NT2/D1 (cell line): Measurements from ENCODE around the gene AKAP13.

ENCODE experiments used
- DNase-seq: peaks from one replicate; pipeline ENCODE4 v3.0.0-alpha.2; 2011; ENCODE audit warnings: low read depth, low spot score
- H3K27me3 ChIP-seq: 2 replicates; pipeline ENCODE4 v1.6.0; 2011; ENCODE audit warnings: mild to moderate bottlenecking; ENCODE audit not compliant: insufficient read length, insufficient read depth
- H3K36me3 ChIP-seq: 2 replicates; pipeline ENCODE4 v1.6.1; 2011; ENCODE audit warnings: mild to moderate bottlenecking, low read length, mixed read lengths; ENCODE audit not compliant: insufficient read depth, insufficient read length
- H3K4me1 ChIP-seq: 2 replicates; pipeline ENCODE4 v1.5.1; 2011; ENCODE audit not compliant: insufficient read depth, insufficient read length
- H3K4me3 ChIP-seq: 2 replicates; pipeline ENCODE4 v1.5.1; 2011; ENCODE audit warnings: low read depth; ENCODE audit not compliant: insufficient read length
- H3K9ac ChIP-seq: 2 replicates; pipeline ENCODE4 v1.6.0; 2011; ENCODE audit warnings: low read depth; ENCODE audit not compliant: insufficient read length
- H3K9me3 ChIP-seq: 2 replicates; pipeline ENCODE4 v1.5.1; 2011; ENCODE audit warnings: mild to moderate bottlenecking, low read length; ENCODE audit not compliant: insufficient read depth
- SUZ12 ChIP-seq: IDR thresholded peaks from 2 replicates; pipeline ENCODE4 v1.6.1; 2011; ENCODE audit not compliant: insufficient read length, insufficient read depth; ENCODE audit errors: extremely low read depth
- YY1 ChIP-seq: IDR thresholded peaks from 2 replicates; pipeline ENCODE4 v1.6.1; 2011; ENCODE audit not compliant: insufficient read length, insufficient read depth
- ZNF274 ChIP-seq: IDR thresholded peaks from 2 replicates; pipeline ENCODE4 v1.6.1; 2011; ENCODE audit warnings: mild to moderate bottlenecking, low read depth, low read length

AKAP13 gene

DNA sequence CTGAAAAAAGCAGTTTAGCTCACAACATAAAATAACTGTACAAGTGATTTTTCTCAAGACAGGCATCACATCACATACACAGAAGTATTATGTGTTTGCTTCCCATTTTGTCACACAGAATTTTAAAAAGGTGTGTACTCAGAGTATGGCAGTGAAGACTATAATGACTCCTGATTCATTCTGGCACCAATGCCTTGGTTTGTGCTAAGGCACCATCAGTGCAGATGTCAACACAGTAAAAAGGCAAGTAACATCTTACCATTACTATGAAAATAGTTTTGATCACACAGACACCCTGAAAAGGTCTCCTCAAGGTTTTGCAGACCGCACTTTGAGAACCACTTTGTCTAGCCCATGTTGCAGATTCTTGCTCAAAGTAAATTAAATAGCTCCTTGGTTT, 222.8 kb downstream of the AKAP13 start:
- TF ChIP-seq SUZ12, result no peak
- TF ChIP-seq ZNF274, result no peak
- no peak for TF ChIP-seq YY1
- Histone ChIP-seq H3K9me3 (no peaks in the 10 kb centered on the region), H3K4me3 (no peak overlapping the region), H3K36me3 (peaks cover 17% of the 10 kb centered on the region), H3K27me3 (no peaks in the 10 kb centered on the region), H3K4me1 (no peaks in the 10 kb centered on the region), H3K9ac (no peak overlapping the region)
- no peak for DNase-seq

DNA sequence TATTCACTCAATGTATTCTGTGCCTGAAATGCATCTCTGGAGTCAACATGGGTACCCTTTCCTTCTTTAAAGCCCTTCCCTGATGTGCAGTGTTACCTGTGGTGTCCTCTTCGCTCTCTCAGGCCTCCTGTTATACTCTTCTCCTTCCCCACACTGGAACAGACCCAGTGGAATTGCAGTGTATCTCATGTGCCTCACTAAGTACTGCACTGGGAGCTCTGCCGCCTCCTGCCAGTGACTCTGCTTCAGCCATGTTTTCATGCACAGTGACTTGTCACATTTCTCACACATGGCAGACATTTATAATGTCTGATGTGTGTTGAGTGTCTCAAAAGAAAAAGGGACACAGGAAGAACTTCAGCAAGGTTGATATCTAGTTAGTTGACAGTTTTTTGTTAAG, 223.3 kb downstream of the AKAP13 start:
- no peak for DNase-seq
- Histone ChIP-seq H3K4me3 (no peak overlapping the region), H3K4me1 (no peaks in the 10 kb centered on the region), H3K9ac (no peak overlapping the region), H3K27me3 (no peaks in the 10 kb centered on the region), H3K36me3 (peaks cover 15% of the 10 kb centered on the region), H3K9me3 (no peaks in the 10 kb centered on the region)
- TF ChIP-seq SUZ12 (no peak), YY1 (no peak), ZNF274 (no peak)

DNA sequence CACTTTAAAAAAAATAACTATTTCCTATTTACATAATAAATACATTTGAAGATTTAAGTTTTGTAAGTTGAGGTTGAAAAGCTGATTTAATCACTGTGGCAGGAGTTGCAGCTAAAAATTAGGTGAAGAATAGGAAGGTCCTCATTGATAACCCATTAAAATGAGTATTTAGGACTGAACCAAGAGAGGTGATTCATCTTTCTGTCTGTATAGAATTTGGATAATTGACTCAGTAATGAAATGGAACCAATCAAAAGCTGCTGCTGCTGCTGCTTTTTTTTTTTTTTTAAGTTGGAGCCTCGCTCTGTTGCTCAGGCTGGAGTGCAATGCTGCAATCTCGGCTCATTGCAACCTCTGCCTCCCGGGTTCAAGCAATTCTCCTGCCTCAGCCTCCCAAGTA, 223.8 kb downstream of the AKAP13 start:
- Histone ChIP-seq H3K27me3 (no peaks in the 10 kb centered on the region), H3K9ac (no peak overlapping the region), H3K9me3 (no peaks in the 10 kb centered on the region), H3K36me3 (peaks cover 15% of the 10 kb centered on the region), H3K4me1 (no peaks in the 10 kb centered on the region), H3K4me3 (no peak overlapping the region)
- no peak for DNase-seq
- TF ChIP-seq ZNF274 (no peak), SUZ12 (no peak), YY1 (no peak)

DNA sequence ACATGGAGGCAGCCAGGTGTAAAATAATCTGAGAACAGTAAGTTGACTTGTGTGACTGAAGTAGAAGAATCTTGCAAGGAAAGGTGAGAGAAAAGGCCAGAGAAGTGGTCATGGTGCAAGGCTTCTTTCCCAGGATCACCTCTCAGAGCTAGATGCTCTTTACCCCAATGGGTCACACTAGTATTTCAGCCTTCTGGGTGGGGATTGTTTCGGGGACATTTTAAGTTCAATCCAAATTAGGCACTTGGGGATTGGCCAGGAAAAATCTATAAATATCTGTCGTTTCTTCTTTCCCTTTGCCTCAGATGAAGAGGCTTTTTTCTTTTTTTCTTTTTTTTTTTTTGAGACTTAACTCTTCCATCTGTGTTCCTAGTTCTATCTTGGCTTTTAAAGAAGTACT, 226.3 kb downstream of the AKAP13 start:
- TF ChIP-seq YY1, result no peak
- TF ChIP-seq ZNF274, result no peak
- TF ChIP-seq SUZ12, result no peak
- no peaks in the 10 kb centered on the region for H3K4me1 ChIP-seq
- H3K36me3 ChIP-seq, result peaks cover 19% of the 10 kb centered on the region

DNA sequence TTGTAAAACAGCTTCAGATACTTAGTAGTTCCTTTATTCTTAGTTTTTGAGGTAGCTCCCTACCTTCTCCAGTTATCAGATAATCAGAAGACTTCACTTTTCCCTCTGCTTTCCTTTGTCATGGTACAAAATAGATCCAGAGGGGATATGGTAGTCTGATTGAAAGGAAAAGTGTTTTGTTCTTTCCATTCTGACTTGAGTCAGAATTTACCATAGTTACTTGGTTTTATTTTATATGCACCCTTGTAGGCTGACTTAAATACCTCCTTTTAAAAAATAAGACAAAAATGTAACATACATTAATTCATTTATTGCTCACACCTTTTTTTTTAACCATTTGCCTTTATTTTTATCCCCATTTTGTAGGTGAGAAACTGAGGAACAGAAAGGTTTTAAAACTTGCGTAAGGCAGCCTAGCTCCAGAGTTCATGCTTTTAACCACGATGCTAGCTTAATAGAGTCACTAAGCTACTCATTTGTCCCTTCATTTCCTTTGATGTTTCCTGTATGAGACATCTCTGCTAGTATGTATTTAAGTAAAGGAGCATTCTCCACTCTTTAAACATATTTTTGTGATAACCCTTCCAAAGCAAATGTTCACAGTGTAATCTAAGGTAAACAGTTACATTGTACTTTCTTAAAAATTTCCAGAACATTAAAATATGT, 226.9 kb downstream of the AKAP13 start:
- no peaks in the 10 kb centered on the region for H3K27me3 ChIP-seq
- no peaks in the 10 kb centered on the region for H3K4me1 ChIP-seq
- H3K9ac ChIP-seq, result no peak overlapping the region
- no peak for TF ChIP-seq SUZ12
- no peak for TF ChIP-seq ZNF274
- TF ChIP-seq YY1, result no peak
- peaks cover 17% of the 10 kb centered on the region for H3K36me3 ChIP-seq
- no peak overlapping the region for H3K4me3 ChIP-seq
- no peaks in the 10 kb centered on the region for H3K9me3 ChIP-seq
- DNase-seq, result no peak

More for the DNA sequence above, 226.3 kb downstream of the AKAP13 start:
- no peaks in the 10 kb centered on the region for H3K9me3 ChIP-seq
- H3K27me3 ChIP-seq, result no peaks in the 10 kb centered on the region
- no peak overlapping the region for H3K9ac ChIP-seq
- DNase-seq, result no peak
- no peak overlapping the region for H3K4me3 ChIP-seq

DNA sequence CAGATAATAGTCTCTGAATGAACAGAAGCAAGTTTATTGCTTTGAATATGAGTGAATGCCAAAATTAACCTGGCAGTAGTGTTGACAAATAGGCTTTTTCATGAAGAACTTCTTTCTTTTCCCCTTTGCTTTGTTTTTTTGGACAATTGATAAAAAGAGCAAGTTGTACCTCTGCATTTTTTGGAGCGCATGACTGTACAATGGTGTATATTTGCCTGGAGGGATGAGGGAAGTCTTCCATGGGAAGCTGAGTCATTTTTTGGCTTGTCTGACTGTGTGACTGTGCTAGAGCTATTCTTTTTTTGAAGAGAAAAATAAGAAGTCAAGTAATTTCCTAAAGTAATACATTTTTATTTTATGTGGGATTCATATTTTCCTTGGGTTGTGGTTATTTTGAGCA, 227.4 kb downstream of the AKAP13 start:
- TF ChIP-seq ZNF274 (no peak), YY1 (no peak), SUZ12 (no peak)
- no peaks in the 10 kb centered on the region for H3K27me3 ChIP-seq
- peaks cover 14% of the 10 kb centered on the region for H3K36me3 ChIP-seq
- H3K4me3 ChIP-seq, result no peak overlapping the region
- H3K9ac ChIP-seq, result no peak overlapping the region
- H3K4me1 ChIP-seq, result no peaks in the 10 kb centered on the region
- H3K9me3 ChIP-seq, result no peaks in the 10 kb centered on the region
- DNase-seq, result no peak

DNA sequence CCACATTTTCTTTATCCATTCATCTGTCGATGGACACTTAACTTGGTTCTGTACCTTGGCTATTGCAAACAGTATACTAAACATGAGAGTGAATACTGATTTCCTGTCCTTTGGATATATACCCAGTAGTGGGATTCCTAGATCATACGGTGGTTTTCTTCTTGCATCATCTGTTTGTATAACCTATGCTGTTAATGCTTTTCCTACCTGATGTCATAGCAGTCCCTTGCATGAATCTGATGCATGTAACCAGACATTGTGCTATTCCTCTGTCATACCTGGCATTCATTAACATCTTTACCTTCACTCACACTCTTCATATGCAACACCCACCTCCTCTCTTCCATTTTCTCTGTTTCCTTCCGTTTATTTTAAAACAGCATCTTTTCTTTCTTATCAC, 229.1 kb downstream of the AKAP13 start:
- TF ChIP-seq SUZ12, result no peak
- TF ChIP-seq YY1, result no peak
- no peak for TF ChIP-seq ZNF274
- no peak overlapping the region for H3K9ac ChIP-seq
- H3K4me1 ChIP-seq, result no peaks in the 10 kb centered on the region
- H3K36me3 ChIP-seq, result peaks cover 4% of the 10 kb centered on the region
- H3K9me3 ChIP-seq, result no peaks in the 10 kb centered on the region
- no peak for DNase-seq
- H3K4me3 ChIP-seq, result no peak overlapping the region
- H3K27me3 ChIP-seq, result no peaks in the 10 kb centered on the region

DNA sequence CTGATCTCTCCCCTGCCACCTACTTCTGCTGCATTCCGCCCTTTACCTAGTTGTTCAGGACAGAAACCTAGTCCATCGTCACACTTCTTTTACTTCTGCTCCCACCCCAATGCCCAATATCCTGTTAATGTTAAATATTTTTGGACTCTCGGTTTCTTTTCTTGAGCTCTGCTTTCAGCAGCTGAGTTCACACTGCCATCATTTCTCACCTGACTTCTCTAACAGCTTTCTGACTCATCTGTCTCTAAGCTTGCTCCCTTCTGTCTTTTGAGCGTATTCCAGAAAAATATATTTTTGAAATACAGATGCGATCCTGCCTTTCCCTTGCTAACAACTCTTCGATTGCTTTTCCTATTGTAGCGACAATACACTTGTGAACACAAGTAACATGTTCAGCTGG, 231.0 kb downstream of the AKAP13 start:
- DNase-seq, result no peak
- Histone ChIP-seq H3K4me3 (no peak overlapping the region), H3K36me3 (peaks cover 4% of the 10 kb centered on the region), H3K9me3 (no peaks in the 10 kb centered on the region), H3K27me3 (no peaks in the 10 kb centered on the region), H3K4me1 (no peaks in the 10 kb centered on the region), H3K9ac (no peak overlapping the region)
- TF ChIP-seq YY1 (no peak), ZNF274 (no peak), SUZ12 (no peak)
